Measurements from ENCODE around the gene FAM117A. TPM values are rescaled to one million over a fixed set of nuclear protein-coding genes. Genes with fewer than 3 reads are reported as not detected.

Gene FAM117A
- total RNA-seq, 1 donor from 2014 or later, result 14.6 TPM

GRCh38 chr17:49734515-49735490 lies 29.1 kb downstream of the FAM117A start:
- no peaks in the 10 kb centered on the region for H3K9me3 Mint-ChIP-seq
- H3K79me2 ChIP-seq (ENCODE audit: low read depth), result peaks cover 46% of the 10 kb centered on the region

GRCh38 chr17:49731435-49731831 lies 32.5 kb downstream of the FAM117A start:
- Histone ChIP-seq H3K4me1 (no peaks in the 10 kb centered on the region), H3K36me3 (no peaks in the 10 kb centered on the region), H3K9me3 (ENCODE audit: low read depth) (no peaks in the 10 kb centered on the region), H3K27me3 (no peaks in the 10 kb centered on the region), H3F3A (ENCODE audit: low read depth) (peaks cover 1% of the 10 kb centered on the region), H3K79me2 (ENCODE audit: low read depth) (peaks cover 36% of the 10 kb centered on the region), H2AFZ (replicated peaks) (no peak overlapping the region), H4K20me1 (ENCODE audit: low read depth) (peaks cover 10% of the 10 kb centered on the region), H3K4me2 (no peak overlapping the region), H3K9ac (no peak overlapping the region), H3K4me3 (no peak overlapping the region), H3K27ac (no peak overlapping the region)
- no peak for TF ChIP-seq EZH2 (IDR thresholded peaks at IDR 0.05)
- no peak for TF ChIP-seq CTCF (IDR thresholded peaks at IDR 0.05)
- no peak for TF ChIP-seq EZH2phosphoT487 (IDR thresholded peaks at IDR 0.05)
- Mint-ChIP-seq H3K9me3 (no peaks in the 10 kb centered on the region), H3K4me1 (no peaks in the 10 kb centered on the region), H3K27me3 (ENCODE audit: insufficient read depth, low read depth) (no peaks in the 10 kb centered on the region), H3K27ac (no peak overlapping the region), H3K36me3 (peaks cover 5% of the 10 kb centered on the region), H3K4me3 (no peak overlapping the region)
- no peak for DNase-seq (ENCODE audit: low spot score)

More at GRCh38 chr17:49734515-49735490, 29.1 kb downstream of the FAM117A start:
- Mint-ChIP-seq H3K27ac (no peak overlapping the region), H3K36me3 (peaks cover 5% of the 10 kb centered on the region), H3K4me3 (no peak overlapping the region), H3K27me3 (ENCODE audit: insufficient read depth, low read depth) (no peaks in the 10 kb centered on the region), H3K4me1 (no peaks in the 10 kb centered on the region)
- H3F3A ChIP-seq (ENCODE audit: low read depth), result peaks cover 22% of the 10 kb centered on the region
- H3K27me3 ChIP-seq, result no peaks in the 10 kb centered on the region
- H3K27ac ChIP-seq, result no peak overlapping the region
- H3K4me3 ChIP-seq, result no peak overlapping the region
- no peak for TF ChIP-seq EZH2phosphoT487 (IDR thresholded peaks at IDR 0.05)
- no peak for TF ChIP-seq CTCF (IDR thresholded peaks at IDR 0.05)
- TF ChIP-seq EZH2 (IDR thresholded peaks at IDR 0.05), result no peak
- H3K4me1 ChIP-seq, result peaks cover 16% of the 10 kb centered on the region
- no peak for DNase-seq (ENCODE audit: low spot score)
- no peaks in the 10 kb centered on the region for H3K9me3 ChIP-seq (ENCODE audit: low read depth)
- H3K4me2 ChIP-seq, result no peak overlapping the region
- peaks cover 17% of the 10 kb centered on the region for H4K20me1 ChIP-seq (ENCODE audit: low read depth)
- H3K36me3 ChIP-seq, result no peaks in the 10 kb centered on the region
- no peak overlapping the region for H3K9ac ChIP-seq
- H2AFZ ChIP-seq (replicated peaks), result no peak overlapping the region

- H3K79me2 ChIP-seq (ENCODE audit: low read depth), result peaks cover 32% of the 10 kb centered on the region
- no peaks in the 10 kb centered on the region for H3K36me3 ChIP-seq
- Mint-ChIP-seq H3K27ac (no peak overlapping the region), H3K4me3 (no peak overlapping the region), H3K36me3 (peaks cover 5% of the 10 kb centered on the region), H3K27me3 (ENCODE audit: insufficient read depth, low read depth) (no peaks in the 10 kb centered on the region), H3K9me3 (no peaks in the 10 kb centered on the region), H3K4me1 (no peaks in the 10 kb centered on the region)
- TF ChIP-seq EZH2phosphoT487 (IDR thresholded peaks at IDR 0.05), result no peak
- TF ChIP-seq CTCF (IDR thresholded peaks at IDR 0.05), result no peak
- TF ChIP-seq EZH2 (IDR thresholded peaks at IDR 0.05), result no peak
- H4K20me1 ChIP-seq (ENCODE audit: low read depth), result peaks cover 10% of the 10 kb centered on the region
- H3K4me2 ChIP-seq, result no peak overlapping the region
- no peaks in the 10 kb centered on the region for H3K27me3 ChIP-seq
- no peak for DNase-seq (ENCODE audit: low spot score)
- no peaks in the 10 kb centered on the region for H3K9me3 ChIP-seq (ENCODE audit: low read depth)
- no peak overlapping the region for H3K9ac ChIP-seq
- no peak overlapping the region for H3K4me3 ChIP-seq
- no peaks in the 10 kb centered on the region for H3F3A ChIP-seq (ENCODE audit: low read depth)
- H2AFZ ChIP-seq (replicated peaks), result no peak overlapping the region
- H3K27ac ChIP-seq, result no peak overlapping the region
- no peaks in the 10 kb centered on the region for H3K4me1 ChIP-seq
Observed at GRCh38 chr17:49730785-49731434, 33.0 kb downstream of the FAM117A start.
